G401.6 (cell line): ENCODE data around the gene FAM50B.
"Not testable (repeated sequence)": the region's sequence is repeated elsewhere in the genome, so short reads cannot be mapped to it uniquely, and the experiment has no call there.

Experiments used
- FAIRE-seq: peaks from 2 replicates; lab custom pipeline; 2012; peaks lifted over from hg19 to GRCh38; lab: Jason Lieb, UNC

Gene FAM50B

GRCh38 chr6:3849681-3850450, 693 bp downstream of the FAM50B start:
- FAIRE-seq = no peak

DNA sequence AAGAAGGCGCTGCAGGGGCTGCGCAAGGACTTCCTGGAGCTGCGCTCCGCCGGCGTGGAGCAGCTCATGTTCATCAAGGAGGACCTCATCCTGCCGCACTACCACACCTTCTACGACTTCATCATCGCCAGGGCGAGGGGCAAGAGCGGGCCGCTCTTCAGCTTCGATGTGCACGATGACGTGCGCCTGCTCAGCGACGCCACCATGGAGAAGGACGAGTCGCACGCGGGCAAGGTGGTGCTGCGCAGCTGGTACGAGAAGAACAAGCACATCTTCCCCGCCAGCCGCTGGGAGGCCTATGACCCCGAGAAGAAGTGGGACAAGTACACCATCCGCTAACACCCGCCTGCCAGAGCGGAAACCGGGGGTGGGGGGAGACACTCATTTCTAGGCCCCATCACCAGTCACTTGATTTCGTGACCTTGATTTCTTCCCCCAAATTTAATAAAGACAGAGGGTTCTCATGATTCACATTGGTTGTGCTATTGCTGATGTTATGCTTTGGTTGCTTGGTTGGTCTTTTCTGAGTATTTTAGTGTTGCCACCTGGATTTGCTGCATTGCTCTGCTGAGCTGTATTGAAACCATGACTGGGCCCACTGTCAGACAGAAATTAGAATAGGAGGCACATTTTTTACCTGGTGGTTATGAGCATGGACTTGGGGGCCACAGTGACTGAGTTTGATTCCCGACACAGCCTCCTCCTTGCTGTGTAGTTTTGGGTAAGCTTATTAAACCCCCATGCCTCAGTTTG, 1.5 kb downstream of the FAM50B start:
- FAIRE-seq = no peak

- FAIRE-seq = no peak
Measured at GRCh38 chr6:3851839-3852238, 2.7 kb downstream of the FAM50B start.

- FAIRE-seq = no peak
Measured at GRCh38 chr6:3852391-3852790, 3.2 kb downstream of the FAM50B start.

DNA sequence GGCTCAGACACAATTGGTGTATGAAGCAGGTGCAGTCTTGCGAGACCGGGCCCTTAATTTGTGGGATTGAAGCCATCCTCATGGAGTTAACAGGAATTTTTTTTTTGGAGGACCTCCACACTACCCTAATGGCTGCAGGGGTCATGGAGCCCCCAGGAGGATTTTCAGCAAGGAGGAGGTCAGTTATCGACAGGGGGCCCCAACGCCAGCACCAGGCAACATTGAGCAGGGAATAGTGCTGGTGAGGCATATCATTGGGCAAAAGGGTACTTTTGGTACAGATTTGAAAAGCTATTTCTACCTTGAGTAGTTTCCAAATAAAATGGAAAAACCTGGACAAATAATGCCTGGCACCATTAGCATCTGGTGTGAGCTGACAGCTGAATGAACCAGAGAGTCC, 6.7 kb downstream of the FAM50B start:
- FAIRE-seq = no peak

- FAIRE-seq = no peak
Measured at GRCh38 chr6:3856576-3856975, 7.4 kb downstream of the FAM50B start.

GRCh38 chr6:3857468-3858456, 8.6 kb downstream of the FAM50B start:
- FAIRE-seq = no peak

GRCh38 chr6:3859878-3860552, 10.8 kb downstream of the FAM50B start:
- FAIRE-seq = no peak

DNA sequence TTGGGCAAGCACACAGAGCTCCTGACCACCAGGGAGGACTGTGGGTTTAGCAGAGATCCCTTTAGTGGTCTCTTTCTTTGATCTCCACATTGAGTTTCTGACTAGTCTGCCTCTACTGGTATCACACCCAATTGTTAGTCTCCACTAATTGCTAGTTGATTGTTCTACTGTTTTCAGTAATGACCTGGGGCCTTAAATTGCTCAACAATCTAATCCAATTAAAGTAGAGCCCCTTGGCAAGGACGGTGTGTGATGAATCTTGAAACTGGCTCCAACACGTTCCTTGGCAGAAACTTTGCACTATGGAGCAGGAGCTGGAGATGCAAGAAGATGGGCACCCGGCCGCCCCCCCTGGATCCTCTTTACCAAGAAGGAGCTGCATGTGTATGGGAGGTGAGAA, 12.3 kb downstream of the FAM50B start:
- FAIRE-seq = no peak

GRCh38 chr6:3862038-3862437, 12.9 kb downstream of the FAM50B start:
- FAIRE-seq = no peak

DNA sequence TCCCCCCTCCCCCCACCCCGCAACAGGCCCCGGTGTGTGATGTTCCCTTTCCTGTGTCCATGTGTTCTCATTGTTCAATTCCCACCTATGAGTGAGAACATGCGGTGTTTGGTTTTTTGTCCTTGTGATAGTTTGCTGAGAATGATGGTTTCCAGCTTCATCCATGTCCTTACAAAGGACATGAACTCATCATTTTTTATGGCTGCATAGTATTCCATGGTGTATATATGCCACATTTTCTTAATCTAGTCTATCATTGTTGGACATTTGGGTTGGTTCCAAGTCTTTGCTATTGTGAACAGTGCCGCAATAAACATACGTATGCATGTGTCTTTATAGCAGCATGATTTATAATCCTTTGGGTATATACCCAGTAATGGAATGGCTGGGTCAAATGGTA, 14.1 kb downstream of the FAM50B start:
- not testable (repeated sequence) for FAIRE-seq

DNA sequence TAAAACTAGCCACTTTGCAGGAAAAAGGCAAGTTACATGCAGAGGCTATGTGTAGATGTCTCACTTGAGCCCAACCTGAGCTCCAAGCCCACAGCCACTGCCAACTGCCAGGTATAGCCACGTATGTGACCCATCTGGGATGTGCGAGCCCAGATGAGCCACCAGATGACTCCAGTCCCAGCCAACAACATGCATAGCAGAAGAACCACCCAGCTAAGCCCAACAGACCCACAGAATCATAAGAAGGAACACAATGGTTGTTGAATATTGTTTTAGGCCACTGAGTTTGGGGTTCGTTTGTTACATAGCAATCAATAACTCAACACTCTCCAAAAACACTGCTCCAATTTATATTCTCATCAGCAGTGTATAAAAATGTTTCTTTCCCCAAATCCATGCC, 16.3 kb downstream of the FAM50B start:
- no peak for FAIRE-seq

GRCh38 chr6:3867641-3868502, 18.7 kb downstream of the FAM50B start:
- no peak for FAIRE-seq

DNA sequence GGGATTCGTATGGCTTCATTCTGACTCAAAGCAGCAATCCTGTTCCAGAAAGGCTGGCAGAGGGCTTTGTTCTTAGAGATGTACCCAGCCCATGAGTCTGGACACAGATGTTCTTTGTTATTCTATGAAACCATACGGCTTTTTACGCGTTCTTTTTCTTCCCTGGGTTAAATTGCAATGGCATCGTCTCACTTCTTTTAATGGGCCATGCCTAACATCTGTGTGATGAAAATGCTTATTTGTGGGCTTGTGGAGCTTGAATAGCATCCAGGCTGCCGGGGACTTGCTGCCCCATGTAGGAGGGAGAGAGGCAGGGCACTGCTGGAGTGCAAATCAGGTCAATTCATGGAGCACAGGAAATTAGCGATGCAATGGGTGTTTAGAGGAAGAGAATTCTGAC, 19.4 kb downstream of the FAM50B start:
- no peak for FAIRE-seq

DNA sequence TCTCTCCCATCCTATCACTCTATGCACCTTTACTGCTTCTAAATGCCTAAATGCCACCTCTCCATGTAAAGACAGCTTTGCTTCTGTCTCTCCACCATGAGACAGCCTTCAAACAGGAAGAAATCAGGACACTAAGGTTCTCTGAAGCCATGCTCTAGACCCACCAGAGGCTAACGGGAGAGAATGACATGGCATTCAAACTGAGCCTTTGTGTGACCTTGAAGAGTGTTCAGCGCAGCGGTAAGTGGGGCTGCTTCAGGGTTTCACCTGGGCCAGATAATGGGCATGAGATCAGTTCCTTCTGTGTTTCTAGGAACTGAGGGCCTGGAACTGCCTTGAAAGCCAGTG, 20.1 kb downstream of the FAM50B start:
- no peak for FAIRE-seq

DNA sequence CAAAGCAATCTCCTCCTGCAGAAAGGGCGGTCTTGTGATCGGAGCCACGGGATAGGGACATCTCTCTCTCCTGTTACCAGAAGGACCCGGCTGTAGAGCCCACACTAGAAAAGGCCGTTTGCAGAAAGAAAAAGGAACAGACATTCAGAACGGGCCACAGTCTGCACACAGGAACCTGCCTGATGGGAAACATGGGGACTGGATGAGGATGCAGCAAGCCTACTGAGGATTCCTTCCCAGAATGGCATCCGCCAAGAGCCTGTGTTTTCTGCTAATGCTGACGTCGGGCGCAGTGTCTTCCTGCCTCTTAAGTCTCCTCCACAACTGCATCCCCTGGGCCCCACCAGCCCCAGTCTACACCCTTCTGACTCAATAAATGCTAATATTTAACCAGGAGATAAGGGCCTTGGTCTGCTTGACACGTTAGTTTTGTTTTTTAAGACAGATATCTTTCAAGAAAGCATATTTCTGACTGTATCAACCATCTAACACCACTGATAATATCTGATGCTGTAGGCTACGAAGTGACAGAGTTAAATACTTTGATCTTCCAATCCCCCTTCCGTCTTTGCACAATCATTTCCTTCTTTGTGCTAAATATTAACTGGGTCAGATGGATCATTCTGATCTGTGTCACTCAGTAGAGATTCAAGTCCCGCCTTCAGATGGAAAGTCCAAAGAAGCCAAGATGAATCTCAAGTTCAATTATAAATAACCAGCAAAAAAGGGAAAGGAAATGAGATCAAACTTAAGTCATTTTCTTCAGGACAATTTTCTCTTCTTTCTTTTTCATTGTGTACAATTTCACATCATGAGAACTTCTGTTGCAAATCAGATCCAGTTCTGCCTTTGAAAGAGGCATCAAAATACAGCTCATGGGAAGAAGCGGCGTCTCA, 20.7 kb downstream of the FAM50B start:
- no peak for FAIRE-seq

DNA sequence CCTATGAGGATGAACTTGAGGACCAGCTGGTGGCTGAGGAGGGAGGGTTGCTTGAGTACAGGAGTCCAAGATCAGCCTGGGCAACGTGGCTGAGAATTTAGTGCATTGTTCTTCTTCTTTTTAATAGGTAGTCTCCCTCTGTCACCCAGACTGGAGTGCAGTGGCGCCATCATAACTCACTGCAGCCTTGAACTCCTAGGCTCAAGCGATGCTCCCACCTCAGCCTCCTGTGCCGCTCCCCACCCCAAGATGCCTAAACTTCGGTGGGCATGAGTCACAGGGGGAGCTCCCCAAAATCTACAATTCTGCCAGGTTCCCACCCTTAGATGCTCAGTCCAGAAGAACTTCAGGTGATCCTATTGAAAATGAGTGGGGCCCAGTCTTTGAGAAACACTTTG, 21.4 kb downstream of the FAM50B start:
- FAIRE-seq = no peak

- FAIRE-seq = no peak
Measured at GRCh38 chr6:3871515-3871914, 22.3 kb downstream of the FAM50B start.

DNA sequence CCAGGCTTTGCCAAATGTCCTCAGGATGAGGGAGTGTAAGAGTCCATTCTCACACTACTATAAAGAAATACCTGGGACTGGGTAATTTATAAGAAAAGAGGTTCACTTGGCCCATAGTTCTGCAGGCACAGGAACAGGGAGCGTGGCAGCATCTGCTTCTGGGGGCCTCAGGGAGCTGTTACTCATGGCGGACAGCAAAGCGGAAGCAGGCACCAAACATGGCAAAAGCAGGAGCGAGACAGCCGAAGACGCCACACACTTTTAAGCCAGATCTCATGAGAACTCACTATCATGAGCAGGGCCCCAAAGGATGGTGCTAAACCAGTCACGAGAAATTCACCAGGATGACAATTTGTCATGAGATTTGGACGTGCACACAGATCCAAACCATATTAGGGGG, 22.8 kb downstream of the FAM50B start:
- no peak for FAIRE-seq

- FAIRE-seq = no peak
Measured at GRCh38 chr6:3872370-3872854, 23.2 kb downstream of the FAM50B start.
